Stimulated activated CD4-positive, alpha-beta T cell treated with anti-CD3 and anti-CD28 coated beads, Interleukin-2, amount 100 ng/mL, for 48 hours (primary cell): Measurements from ENCODE around the gene OPN5.

ENCODE experiments used
- DNase-seq, 2 donors: peaks; one replicate each; pipeline ENCODE4 v3.0.0-alpha.2; 2020

The OPN5 gene

DNA sequence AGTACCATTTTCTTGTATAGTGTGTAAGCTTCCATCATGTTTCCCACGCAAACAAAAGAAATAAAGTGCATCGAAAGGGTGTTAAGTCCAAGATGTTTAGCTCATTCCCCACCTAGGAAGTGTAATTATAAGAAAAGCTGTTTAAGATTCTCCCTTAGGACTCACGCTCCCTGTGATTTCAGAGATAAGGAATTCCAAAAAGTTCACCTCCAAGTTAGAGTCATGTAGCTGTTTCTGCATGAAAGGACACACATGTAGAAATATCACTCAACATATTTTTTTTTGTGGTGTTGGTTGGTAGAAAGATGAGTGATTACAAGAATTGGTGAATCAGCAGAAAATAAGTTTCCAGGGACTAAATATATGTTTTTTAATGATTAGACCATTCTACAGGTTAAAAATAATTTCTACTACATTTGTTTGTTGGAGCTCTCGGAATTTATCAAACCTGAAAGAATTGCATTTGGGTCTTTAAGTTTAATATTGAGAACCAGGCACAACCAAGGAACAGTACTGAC is 10.4 kb downstream of the OPN5 start:
- no peak for DNase-seq

DNA sequence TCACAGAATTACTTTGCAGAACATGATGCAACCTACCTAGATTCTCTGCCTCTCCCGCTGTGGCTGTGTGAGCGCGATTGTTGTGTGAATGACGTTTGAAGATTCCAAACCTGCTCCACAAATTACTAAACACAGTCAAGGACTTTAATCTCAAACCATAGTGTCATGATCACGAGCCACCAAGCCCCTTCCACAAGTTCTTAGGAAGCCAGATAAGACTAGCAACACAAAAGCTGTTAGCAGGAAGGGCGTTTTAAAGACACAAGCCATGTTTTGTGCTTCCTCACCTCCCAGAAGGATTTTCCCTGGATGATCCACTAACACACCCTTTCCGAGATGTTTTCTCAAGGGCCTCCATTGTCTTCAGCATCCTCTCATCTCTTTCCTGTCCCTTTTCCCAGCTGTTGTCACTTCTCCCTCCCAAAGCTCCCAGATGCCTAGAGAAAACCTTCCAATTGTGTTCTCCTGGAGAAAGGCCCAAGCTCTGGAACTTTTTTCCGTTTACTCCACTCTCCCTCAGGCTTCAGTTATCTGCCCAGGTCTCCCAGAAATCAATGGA is 12.8 kb downstream of the OPN5 start:
- DNase-seq, result no peak

- no peak for DNase-seq
Observed at GRCh38 chr6:47801984-47802383, 20.2 kb downstream of the OPN5 start.

GRCh38 chr6:47804821-47805220 is 23.0 kb downstream of the OPN5 start:
- no peak for DNase-seq

GRCh38 chr6:47809873-47810272 is 28.0 kb downstream of the OPN5 start:
- no peak for DNase-seq

GRCh38 chr6:47810885-47811284 is 29.1 kb downstream of the OPN5 start:
- no peak for DNase-seq

- DNase-seq, result no peak
Observed at GRCh38 chr6:47811443-47811842, 29.6 kb downstream of the OPN5 start.

GRCh38 chr6:47817749-47818148 is 35.9 kb downstream of the OPN5 start:
- DNase-seq, result no peak

- no peak for DNase-seq
Observed at GRCh38 chr6:47819461-47819860, 37.6 kb downstream of the OPN5 start.

DNA sequence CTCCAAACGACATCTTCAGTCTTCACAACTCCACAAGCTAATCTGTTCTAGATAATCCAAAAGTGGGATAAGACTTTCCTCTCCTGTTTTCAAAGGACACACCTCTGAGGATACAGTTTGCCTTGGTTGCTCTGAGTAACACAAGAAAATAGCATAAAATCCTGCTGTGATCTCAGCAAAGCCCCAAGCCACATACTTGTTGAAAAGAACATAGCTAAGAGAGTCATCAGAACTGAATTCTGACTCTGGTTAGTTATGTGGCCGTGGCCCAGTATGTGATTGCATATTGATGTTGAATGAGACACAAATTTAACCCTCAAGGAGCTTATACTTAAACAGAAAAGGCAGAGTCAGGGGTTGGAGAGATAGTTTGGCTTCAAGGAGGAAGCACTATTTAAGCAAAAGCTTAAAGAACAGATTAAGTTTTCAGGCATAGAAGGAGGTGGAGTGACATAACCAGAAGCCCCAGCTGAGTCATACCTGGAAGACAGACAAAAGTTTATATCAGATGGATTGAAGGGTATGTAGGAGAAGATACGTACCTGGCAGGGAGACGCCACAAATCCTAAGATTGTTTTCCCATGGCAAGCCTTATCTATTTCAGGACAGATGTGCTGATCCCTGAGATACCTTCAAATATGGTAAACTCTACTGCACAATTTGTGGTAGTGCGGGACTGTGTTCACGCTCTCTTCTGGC is 41.2 kb downstream of the OPN5 start:
- DNase-seq, result no peak

DNA sequence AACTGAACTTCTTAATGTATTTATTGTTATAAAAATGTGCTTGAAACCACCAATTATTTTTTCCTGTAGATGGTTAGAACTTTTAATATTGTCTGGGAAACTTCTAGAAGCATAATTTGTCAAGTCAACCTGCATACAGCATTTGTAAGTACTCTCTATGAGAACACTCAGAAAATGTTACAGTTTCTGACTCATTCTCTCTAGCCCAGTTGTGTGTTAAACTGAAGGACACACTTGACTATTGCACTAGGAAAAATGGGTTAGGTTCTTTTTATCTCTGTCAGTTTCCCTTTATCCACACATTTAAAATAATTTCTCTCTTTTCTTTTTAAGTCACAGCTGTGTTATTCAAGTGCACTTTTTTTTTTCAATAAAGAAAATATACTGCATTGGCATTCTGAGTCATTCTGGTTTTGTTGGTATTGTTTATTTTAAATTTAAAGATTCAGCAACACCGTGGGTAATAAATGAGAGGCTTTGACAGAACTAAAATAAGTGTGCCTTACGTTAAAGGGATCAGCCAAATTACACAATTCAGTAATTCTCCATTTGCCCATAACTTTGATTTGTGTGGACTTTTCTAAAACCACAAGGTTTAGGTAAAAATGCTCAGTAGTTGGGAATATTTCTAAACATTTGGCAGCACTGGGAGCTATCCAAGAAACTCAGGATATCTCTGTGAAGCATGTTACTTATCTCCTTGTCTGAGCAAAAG is 50.7 kb downstream of the OPN5 start:
- no peak for DNase-seq

- no peak for DNase-seq
Observed at GRCh38 chr6:47834196-47834595, 52.4 kb downstream of the OPN5 start.

- DNase-seq, result no peak
Observed at GRCh38 chr6:47836046-47836445, 54.2 kb downstream of the OPN5 start.

DNA sequence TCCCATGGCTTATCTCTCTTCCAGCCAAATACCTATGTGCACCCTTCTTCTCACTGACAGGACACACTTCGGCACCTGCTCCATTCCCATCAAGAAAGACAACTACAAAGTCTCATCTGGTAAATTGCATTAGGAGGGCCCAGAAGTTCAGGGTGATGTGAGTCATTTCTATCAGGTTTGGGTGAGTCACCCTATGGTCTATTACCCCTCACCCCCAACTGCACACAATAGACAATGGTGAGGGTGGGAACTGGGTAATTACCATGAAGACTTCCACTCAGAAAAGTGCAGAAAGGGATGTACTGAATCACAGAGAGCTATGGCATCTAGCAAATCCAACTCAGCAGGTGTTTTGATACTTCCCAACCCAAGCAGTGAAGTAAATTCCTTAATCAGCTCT is 54.8 kb downstream of the OPN5 start:
- DNase-seq, result no peak

GRCh38 chr6:47839645-47840044 is 57.8 kb downstream of the OPN5 start:
- DNase-seq, result no peak

GRCh38 chr6:47844881-47845280 is 63.0 kb downstream of the OPN5 start:
- DNase-seq, result no peak

DNA sequence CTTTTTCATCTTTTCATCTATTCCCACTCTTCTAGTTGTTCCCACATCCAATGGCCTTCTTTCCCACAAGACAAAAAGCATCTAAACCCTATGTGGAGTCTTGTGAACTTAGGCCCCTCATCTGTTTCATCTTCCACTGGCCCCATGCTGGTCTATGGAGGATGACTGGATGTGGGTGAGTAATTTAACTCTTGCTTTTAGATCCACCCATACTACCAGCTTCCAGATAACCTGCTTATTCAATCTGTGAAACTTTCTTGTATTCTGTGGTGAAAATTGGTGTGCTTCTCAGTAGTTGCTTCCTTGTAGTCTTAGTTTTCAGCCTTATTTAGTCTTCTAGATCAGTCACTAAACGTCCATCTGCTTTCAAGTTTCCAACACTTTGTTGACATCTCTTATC is 64.9 kb downstream of the OPN5 start:
- DNase-seq, result no peak

DNA sequence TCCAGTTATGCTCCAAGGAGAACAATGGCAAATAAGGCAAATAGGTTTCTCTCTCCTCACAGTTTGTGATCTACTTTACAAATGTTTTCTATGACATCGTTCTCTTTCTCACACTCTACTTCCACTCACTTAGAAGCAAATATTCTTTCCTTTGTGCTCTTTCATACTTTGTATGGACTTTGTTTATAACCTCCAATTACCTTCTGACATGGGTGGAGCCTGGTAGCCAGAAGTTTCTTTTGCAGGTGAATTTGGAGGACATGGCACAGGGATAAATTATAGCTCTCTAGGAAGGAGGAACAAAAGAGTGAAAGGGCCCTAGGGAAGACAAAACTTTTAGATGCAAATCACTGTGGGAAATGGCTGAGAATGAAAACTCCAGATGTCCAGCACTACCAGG is 69.3 kb downstream of the OPN5 start:
- DNase-seq, result no peak

GRCh38 chr6:47852727-47853126 is 70.9 kb downstream of the OPN5 start:
- no peak for DNase-seq

DNA sequence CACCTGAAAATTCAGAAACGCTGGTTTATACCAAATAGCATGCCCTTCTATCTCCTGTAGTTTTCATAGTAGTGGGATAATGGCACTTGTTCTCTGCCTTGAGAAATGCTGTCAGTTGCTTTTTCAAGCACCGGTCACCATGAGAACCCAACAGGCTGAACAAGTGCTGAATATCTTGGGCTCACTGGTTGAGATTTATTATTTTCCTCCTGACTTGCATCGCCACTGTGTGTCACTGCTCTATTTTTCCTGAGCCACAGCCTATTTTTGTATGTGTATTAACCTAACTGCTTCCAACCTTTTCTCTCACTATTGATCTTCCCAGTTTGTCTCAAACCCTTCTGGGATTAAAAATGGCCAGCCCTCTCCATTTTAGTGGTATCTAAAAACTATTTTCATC is 71.9 kb downstream of the OPN5 start:
- DNase-seq, result no peak

GRCh38 chr6:47854971-47855370 is 73.1 kb downstream of the OPN5 start:
- DNase-seq, result no peak

DNA sequence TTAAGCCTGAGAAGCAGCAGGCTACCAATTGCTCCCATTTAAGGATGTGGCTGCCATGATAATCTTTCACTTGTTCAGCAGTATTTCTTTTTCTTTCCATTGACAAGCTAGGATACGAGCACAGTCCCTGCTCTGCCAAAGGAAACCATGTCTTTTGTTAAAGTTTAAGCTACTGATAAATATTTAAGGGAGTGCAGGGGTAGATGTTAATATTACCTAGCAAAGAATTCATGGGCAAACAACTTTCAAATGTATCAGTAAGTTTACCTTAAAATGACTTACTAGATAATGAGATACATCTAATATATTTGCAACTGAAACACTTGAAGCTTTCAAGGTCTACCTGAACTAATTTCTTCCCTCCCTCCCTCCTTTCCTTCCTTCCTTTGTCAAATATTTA is 77.3 kb downstream of the OPN5 start:
- no peak for DNase-seq

DNA sequence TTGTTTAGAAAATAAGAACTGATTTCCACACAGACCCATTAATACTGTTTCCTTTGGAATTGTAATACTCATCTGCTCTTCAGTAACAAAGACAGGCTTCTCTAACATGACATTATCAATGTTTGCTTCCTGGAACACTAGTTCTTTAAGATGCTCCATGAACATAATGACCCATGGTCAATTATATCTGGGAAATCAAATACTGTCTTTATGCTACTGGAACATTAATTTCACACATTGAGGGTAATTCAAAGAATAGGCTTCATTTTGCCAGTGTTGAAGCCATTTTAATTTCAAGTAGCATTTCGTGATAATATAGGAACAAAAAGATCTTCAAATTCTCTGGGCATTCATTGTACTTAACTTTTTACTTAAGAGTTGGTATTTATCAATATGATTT is 80.9 kb downstream of the OPN5 start:
- DNase-seq, result no peak

- DNase-seq, result no peak
Observed at GRCh38 chr6:47865206-47865605, 83.4 kb downstream of the OPN5 start.
